Transverse colon (tissue), 4 donors: Measurements from ENCODE around the gene SOX18. TPM values are rescaled to one million over a fixed set of nuclear protein-coding genes. Genes with fewer than 3 reads are reported as not detected.

ENCODE experiments used
- DNase-seq: peaks from one replicate; pipeline ENCODE4 v3.0.0-alpha.2; 2019
- H3K27ac ChIP-seq, 4 donors: fragments of 200-600 bp; sonication (generic); 2 replicates each; pipeline ENCODE4 v1.5.1; 2016 to 2018; ENCODE audit warnings: inconsistent platforms in 4 of 4
- H3K27me3 ChIP-seq: fragments of 200-600 bp; sonication (generic); 2 replicates; pipeline ENCODE4 v1.5.1; 2017; ENCODE audit warnings: inconsistent platforms
- H3K36me3 ChIP-seq, 4 donors: fragments of 200-600 bp; sonication (generic); 2 replicates each; pipeline ENCODE4 v1.5.1; 2017 to 2019; ENCODE audit warnings: inconsistent platforms in 4 of 4
- H3K4me1 ChIP-seq, 4 donors: fragments of 200-600 bp; sonication (generic); 2 replicates each; pipeline ENCODE4 v1.5.1; 2017 to 2020; ENCODE audit warnings: inconsistent platforms in 4 of 4
- H3K4me3 ChIP-seq, 4 donors: fragments of 200-600 bp; sonication (generic); 1 replicate in 1 of 4; 2 replicates in 3 of 4; pipeline versions ENCODE4 v1.5.1 to v1.6.1; 2017 to 2019; ENCODE audit warnings: inconsistent platforms in 4 of 4
- H3K9me3 ChIP-seq, 2 donors: fragments of 200-600 bp; sonication (generic); 2 replicates each; pipeline ENCODE4 v1.5.1; 2017 to 2019; ENCODE audit warnings: inconsistent platforms in 2 of 2
- EP300 ChIP-seq: sonication (generic); formaldehyde crosslinking; IDR thresholded peaks from one replicate; pipeline ENCODE4 v1.6.1; 2017; ENCODE audit warnings: antibody characterized with exemption, low read depth
- POLR2A ChIP-seq: fragments of 450-650 bp; IDR thresholded peaks from one replicate; pipeline ENCODE4 v1.6.1; 2016; ENCODE audit warnings: antibody characterized with exemption, mild to moderate bottlenecking, moderate library complexity
- POLR2AphosphoS5 ChIP-seq, 3 donors: sonication (generic); formaldehyde crosslinking; IDR thresholded peaks; one replicate each; pipeline ENCODE4 v1.6.1; 2016; ENCODE audit warnings: antibody characterized with exemption in 3 of 3
- WGBS, 2 donors: methylation state at CpG; one replicate each; pipeline ENCODE4 v1.1.5; 2018; ENCODE audit warnings: low coverage in 1 of 2; 5-methylcytosine and 5-hydroxymethylcytosine counted together
- in situ Hi-C, 4 donors: fragments of 200-750 bp; cut with MboI; loops; one replicate each; pipeline versions ENCODE4 v1.15.0 to v1.15.1; 2017; ENCODE audit warnings: low sequenced_read_pairs in 3 of 4, low pct_ligation_motif_present in 1 of 4, low pct_unique_long_range_greater_than_20kb in 1 of 4
- intact Hi-C: fragments of 100-400 bp; cut with DNase I; formaldehyde crosslinking; loops from one replicate; pipeline ENCODE4 v1.15.1; 2023; ENCODE audit warnings: low total_unique reads
- total RNA-seq, 4 donors: library from RNA; depleted of rRNA; stranded (reverse); fragments of >200 nt; gene quantifications; one replicate each; pipeline ENCODE4 v1.1.0, GENCODE V29; 2016
- TF ChIP-seq, protein P1 (sequence below), 5 experiments: fragments of 200-600 bp in 3 of 5; fragments of 450-650 bp in 2 of 5; sonication (generic) in 3 of 5; IDR thresholded peaks; 1 replicate in 2 of 5; 2 replicates in 3 of 5; pipeline ENCODE4 v1.5.1; 2016 to 2017; ENCODE audit warnings: antibody characterized with exemption in 5 of 5, inconsistent platforms in 3 of 5, mild to moderate bottlenecking in 2 of 5, moderate library complexity in 1 of 5

The SOX18 gene
- total RNA-seq, 4 donors from 2014 or later, result 1.8 to 14.2 (median 6.5) TPM

DNA sequence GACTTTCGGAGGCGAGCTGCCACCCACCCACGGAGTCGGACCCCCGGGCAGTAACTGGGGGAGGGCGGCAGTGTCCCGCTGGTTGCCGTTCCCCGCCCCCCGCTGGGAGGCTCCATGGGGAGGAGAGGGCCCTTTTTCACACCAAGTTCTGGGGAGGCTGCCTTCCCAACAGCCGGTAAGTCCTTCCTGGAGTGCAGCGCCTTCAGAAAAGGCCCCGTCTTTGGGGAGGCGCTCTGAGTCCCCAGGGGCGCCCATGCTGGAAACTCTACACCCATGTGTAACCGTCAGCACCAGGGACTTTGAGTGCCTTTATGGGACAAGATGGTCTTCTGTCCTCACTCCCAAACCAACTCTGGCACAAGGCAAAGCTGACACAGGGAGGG lies 430 bp upstream of the SOX18 start:
- Histone ChIP-seq H3K9me3 (no peaks in the 10 kb centered on the region), H3K4me3 (peak overlapping the region in 1 of 4 donors; percentile 30), H3K27me3 (peaks cover 97% of the 10 kb centered on the region), H3K27ac (peak overlapping the region; percentile 13 to 51 (median 26)), H3K4me1 (peaks cover 0 to 5% (median 4%) of the 10 kb centered on the region in 4 donors), H3K36me3 (no peaks in the 10 kb centered on the region)
- intact Hi-C loops, result no loop called here
- in situ Hi-C loops, result no loop called here
- 29% methylated on average over 5 of the region's 16 CpGs; no CpG with 5 or more reads in 1 of the 2 donors for WGBS, 2 donors
- no peak for TF ChIP-seq EP300
- TF ChIP-seq, protein P1, sequence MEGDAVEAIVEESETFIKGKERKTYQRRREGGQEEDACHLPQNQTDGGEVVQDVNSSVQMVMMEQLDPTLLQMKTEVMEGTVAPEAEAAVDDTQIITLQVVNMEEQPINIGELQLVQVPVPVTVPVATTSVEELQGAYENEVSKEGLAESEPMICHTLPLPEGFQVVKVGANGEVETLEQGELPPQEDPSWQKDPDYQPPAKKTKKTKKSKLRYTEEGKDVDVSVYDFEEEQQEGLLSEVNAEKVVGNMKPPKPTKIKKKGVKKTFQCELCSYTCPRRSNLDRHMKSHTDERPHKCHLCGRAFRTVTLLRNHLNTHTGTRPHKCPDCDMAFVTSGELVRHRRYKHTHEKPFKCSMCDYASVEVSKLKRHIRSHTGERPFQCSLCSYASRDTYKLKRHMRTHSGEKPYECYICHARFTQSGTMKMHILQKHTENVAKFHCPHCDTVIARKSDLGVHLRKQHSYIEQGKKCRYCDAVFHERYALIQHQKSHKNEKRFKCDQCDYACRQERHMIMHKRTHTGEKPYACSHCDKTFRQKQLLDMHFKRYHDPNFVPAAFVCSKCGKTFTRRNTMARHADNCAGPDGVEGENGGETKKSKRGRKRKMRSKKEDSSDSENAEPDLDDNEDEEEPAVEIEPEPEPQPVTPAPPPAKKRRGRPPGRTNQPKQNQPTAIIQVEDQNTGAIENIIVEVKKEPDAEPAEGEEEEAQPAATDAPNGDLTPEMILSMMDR (IDR thresholded peaks at IDR 0.05), result no peak
- no peak for TF ChIP-seq POLR2AphosphoS5 (IDR thresholded peaks at IDR 0.05)
- no peak for TF ChIP-seq POLR2A
- DNase-seq, result no peak

DNA sequence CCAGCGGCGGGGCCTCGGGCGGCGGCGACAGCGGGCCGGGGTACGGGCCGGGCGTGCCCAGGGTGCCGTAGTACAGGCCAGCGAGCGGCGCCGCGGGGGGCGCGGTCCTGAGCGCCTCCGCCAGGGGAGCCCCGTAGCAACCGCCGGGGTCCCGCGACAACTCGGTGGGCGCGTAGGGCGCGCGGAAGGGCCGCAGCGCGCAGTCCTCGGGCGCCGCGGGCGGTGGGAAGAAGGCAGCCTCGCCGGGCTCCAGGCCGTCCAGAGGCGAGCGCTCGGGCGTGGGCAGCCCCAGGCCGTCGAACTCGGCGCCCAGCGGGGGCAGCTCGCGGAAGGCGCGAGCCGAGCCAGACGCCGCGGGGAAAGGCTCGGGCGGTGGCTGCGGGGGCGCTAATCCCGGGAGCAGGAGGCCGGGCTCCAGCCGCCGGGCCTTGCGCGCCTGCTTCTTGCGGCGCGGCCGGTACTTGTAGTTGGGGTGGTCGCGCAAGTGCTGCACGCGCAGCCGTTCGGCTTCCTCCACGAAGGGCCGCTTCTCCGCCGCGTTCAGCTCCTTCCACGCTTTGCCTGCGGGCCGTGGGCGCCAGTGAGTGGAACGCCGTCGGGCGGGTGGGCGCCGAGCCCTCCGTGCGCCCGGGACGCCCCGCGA lies 916 bp downstream of the SOX18 start:
- TF ChIP-seq POLR2A, result no peak
- no peak for TF ChIP-seq POLR2AphosphoS5 (IDR thresholded peaks at IDR 0.05)
- TF ChIP-seq, protein P1 (IDR thresholded peaks at IDR 0.05), result no peak
- TF ChIP-seq EP300, result no peak
- Histone ChIP-seq H3K36me3 (no peaks in the 10 kb centered on the region), H3K9me3 (no peaks in the 10 kb centered on the region), H3K4me3 (peak overlapping the region in 2 of 4 donors; percentile 17 to 30), H3K27me3 (peaks cover 98% of the 10 kb centered on the region), H3K27ac (no peak overlapping the region), H3K4me1 (peaks cover 0 to 5% (median 4%) of the 10 kb centered on the region in 4 donors)
- in situ Hi-C loops, result no loop called here
- DNase-seq, result no peak
- 10% methylated on average over 28 of the region's 101 CpGs; no CpG with 5 or more reads in 1 of the 2 donors for whole genome bisulfite sequencing, 2 donors
- intact Hi-C loops, result no loop called here

DNA sequence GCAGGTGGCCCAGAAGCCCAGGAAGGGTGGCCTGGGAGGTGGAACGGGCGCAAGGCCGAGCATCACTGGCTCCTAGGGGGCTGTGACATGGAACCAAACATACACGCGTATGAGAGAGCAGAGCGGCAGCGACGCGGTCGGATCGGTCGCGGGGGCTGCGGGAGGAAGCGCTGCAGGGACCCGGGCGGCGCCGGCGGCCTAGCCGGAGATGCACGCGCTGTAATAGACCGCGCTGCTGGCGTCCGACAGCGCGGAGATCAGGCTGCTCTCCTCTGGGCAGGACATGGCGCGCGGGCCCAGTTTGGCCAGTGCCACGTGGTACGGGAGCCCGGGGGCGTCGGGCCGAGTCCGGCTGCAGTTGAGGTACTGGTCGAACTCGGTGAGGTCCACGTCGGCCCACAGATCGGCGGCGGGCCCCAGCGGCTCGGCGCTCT lies 1.5 kb downstream of the SOX18 start:
- no peaks in the 10 kb centered on the region for H3K9me3 ChIP-seq
- intact Hi-C loops (no loop called here), in situ Hi-C loops (no loop called here)
- TF ChIP-seq, protein P1 (IDR thresholded peaks at IDR 0.05), result no peak
- TF ChIP-seq POLR2A (no peak), POLR2AphosphoS5 (IDR thresholded peaks at IDR 0.05) (no peak), EP300 (no peak)
- H3K4me3 ChIP-seq, result peak overlapping the region in 2 of 4 donors; percentile 1 to 17
- H3K36me3 ChIP-seq, result no peaks in the 10 kb centered on the region
- H3K4me1 ChIP-seq, result peaks cover 0 to 5% (median 4%) of the 10 kb centered on the region in 4 donors
- no peak overlapping the region for H3K27ac ChIP-seq
- H3K27me3 ChIP-seq, result peaks cover 96% of the 10 kb centered on the region
- WGBS, 2 donors, result 37% methylated on average over 46 of the region's 49 CpGs; no CpG with 5 or more reads in 1 of the 2 donors
- DNase-seq, result no peak

DNA sequence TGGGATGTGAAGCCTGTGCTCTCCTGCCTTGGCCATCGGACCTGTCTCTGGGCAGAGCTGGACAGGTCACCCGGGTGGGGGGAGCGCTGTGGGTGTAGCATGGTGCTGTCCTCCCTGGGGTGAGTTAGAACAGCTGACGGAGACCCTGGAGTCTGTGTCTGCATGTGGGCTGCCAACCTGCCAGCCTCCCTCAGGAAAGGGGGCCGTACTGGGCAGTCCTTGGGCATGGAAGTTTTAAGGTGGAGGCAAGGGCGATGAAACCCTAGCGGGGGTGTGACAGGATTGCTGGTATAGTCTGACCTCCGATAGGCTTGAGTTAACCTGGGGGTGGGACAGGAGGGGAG lies 2.4 kb downstream of the SOX18 start:
- H3K9me3 ChIP-seq, result no peaks in the 10 kb centered on the region
- intact Hi-C loops, result no loop called here
- peaks cover 92% of the 10 kb centered on the region for H3K27me3 ChIP-seq
- H3K4me3 ChIP-seq, result no peak overlapping the region
- no peak for DNase-seq
- H3K27ac ChIP-seq, result no peak overlapping the region
- no peaks in the 10 kb centered on the region for H3K36me3 ChIP-seq
- in situ Hi-C loops, result no loop called here
- WGBS, 2 donors, result 82% methylated on average over 8 of the region's 8 CpGs; no CpG with 5 or more reads in 1 of the 2 donors
- TF ChIP-seq, protein P1 (IDR thresholded peaks at IDR 0.05), result no peak
- TF ChIP-seq POLR2AphosphoS5 (IDR thresholded peaks at IDR 0.05), result no peak
- no peak for TF ChIP-seq EP300
- TF ChIP-seq POLR2A, result no peak
- H3K4me1 ChIP-seq, result peaks cover 4 to 10% (median 9%) of the 10 kb centered on the region in 4 donors
